GM11168 (cell line): ENCODE results near the gene EYS.
"Not testable (repeated sequence)": the region's sequence is repeated elsewhere in the genome, so short reads cannot be mapped to it uniquely, and the experiment has no call there.

Experiments used
- in situ Hi-C: fragments of 300-500 bp; cut with MboI; formaldehyde crosslinking; loops from one replicate; pipeline ENCODE4 v1.12.0; 2022; ENCODE audit warnings: low sequenced_read_pairs; ENCODE audit not compliant: unreplicated experiment

The EYS gene

GRCh38 chr6:65483652-65484051 is 223.4 kb downstream of the EYS start:
- in situ Hi-C loops: not testable (repeated sequence)

- in situ Hi-C loops: no loop called here
These were observed 237.4 kb downstream of the EYS start for GRCh38 chr6:65469650-65470049.

- in situ Hi-C loops: no loop called here
These were observed 238.7 kb downstream of the EYS start for GRCh38 chr6:65468307-65468706.

- in situ Hi-C loops: no loop called here
These were observed 245.9 kb downstream of the EYS start for GRCh38 chr6:65461121-65461520.

- in situ Hi-C loops: no loop called here
These were observed 254.7 kb downstream of the EYS start for GRCh38 chr6:65452333-65452732.

- in situ Hi-C loops: no loop called here
These were observed 256.6 kb downstream of the EYS start for GRCh38 chr6:65450451-65450850.

GRCh38 chr6:65449926-65450325 is 257.1 kb downstream of the EYS start:
- in situ Hi-C loops: no loop called here

GRCh38 chr6:65448866-65449265 is 258.2 kb downstream of the EYS start:
- in situ Hi-C loops: no loop called here

GRCh38 chr6:65436281-65436680 is 270.7 kb downstream of the EYS start:
- in situ Hi-C loops: no loop called here

- in situ Hi-C loops: no loop called here
These were observed 290.4 kb downstream of the EYS start for GRCh38 chr6:65416621-65417020.

- in situ Hi-C loops: no loop called here
These were observed 296.7 kb downstream of the EYS start for GRCh38 chr6:65410309-65410708.

- in situ Hi-C loops: no loop called here
These were observed 304.5 kb downstream of the EYS start for GRCh38 chr6:65402564-65402963.

GRCh38 chr6:65399355-65400084 is 307.5 kb downstream of the EYS start:
- in situ Hi-C loops: no loop called here

GRCh38 chr6:65398851-65399250 is 308.2 kb downstream of the EYS start:
- in situ Hi-C loops: no loop called here

- in situ Hi-C loops: no loop called here
These were observed 356.5 kb downstream of the EYS start for GRCh38 chr6:65350530-65350929.

GRCh38 chr6:65302655-65303054 is 404.4 kb downstream of the EYS start:
- in situ Hi-C loops: not testable (repeated sequence)

GRCh38 chr6:65299236-65299635 is 407.8 kb downstream of the EYS start:
- in situ Hi-C loops: no loop called here

GRCh38 chr6:65295812-65296211 is 411.2 kb downstream of the EYS start:
- in situ Hi-C loops: no loop called here

GRCh38 chr6:65289491-65289890 is 417.5 kb downstream of the EYS start:
- in situ Hi-C loops: no loop called here

- in situ Hi-C loops: no loop called here
These were observed 421.8 kb downstream of the EYS start for GRCh38 chr6:65285275-65285674.

- in situ Hi-C loops: no loop called here
These were observed 427.0 kb downstream of the EYS start for GRCh38 chr6:65280060-65280459.

- in situ Hi-C loops: no loop called here
These were observed 444.8 kb downstream of the EYS start for GRCh38 chr6:65262241-65262640.
